ENCODE measurements around the gene EFCAB11. TPM values are rescaled to one million over a fixed set of nuclear protein-coding genes. Genes with fewer than 3 reads are reported as not detected.

Gene EFCAB11
- total RNA-seq, 1 experiment from 2014 or later: 14.3 TPM

- no peak for DNase-seq (ENCODE audit: low spot score)
These were observed 140.4 kb downstream of the EFCAB11 start for GRCh38 chr14:89814126-89814525.

DNA sequence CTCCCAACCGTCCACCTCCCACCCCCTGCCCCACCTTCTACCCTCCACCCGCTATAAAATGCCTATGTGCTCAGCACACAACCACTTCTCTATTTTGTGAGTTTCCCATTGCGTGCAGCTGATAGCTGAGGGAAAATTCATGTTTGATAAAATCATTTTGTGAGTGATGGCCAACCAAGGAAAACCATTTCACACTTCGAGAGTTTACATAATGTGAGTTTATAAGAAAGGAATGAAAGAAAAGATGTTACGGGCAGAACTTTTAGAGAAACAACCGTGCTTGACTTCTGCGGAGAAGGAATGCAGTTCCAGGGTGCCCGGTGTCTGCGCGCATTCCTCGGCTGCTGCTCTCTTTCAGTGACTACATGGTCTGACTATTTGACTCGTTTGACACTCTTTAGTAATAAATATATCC, 140.9 kb downstream of the EFCAB11 start:
- DNase-seq (ENCODE audit: low spot score): no peak

DNA sequence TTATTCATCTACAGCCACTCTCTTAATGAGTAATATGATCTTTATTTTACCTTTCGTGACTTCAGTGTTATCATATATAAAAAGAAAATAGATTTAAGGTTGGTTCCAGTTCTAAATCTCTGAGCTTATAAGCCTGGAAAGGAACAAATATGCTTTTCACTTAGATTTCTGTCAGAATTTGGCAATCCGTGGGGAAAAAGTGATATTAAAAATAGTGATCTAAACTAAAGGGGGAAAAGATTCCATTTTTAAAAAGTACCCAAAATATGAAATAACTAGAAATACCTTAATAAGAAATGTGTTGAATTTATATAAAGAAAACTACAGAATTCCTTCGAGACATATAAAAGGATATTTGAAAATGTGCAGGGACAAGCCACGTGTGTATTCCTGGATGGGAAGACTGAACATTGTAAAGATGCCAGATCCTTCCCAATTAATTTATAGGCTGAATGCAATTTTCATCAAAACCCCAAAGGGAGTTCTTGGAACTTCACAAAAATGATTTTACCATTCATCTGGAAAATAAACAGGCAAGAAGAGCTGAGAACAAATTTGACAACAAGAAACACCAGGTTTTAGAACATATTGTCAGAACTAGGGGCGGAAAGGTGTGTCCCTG, 142.5 kb downstream of the EFCAB11 start:
- DNase-seq (ENCODE audit: low spot score): no peak

- DNase-seq (ENCODE audit: low spot score): no peak
These were observed 144.4 kb downstream of the EFCAB11 start for GRCh38 chr14:89810101-89810500.

DNA sequence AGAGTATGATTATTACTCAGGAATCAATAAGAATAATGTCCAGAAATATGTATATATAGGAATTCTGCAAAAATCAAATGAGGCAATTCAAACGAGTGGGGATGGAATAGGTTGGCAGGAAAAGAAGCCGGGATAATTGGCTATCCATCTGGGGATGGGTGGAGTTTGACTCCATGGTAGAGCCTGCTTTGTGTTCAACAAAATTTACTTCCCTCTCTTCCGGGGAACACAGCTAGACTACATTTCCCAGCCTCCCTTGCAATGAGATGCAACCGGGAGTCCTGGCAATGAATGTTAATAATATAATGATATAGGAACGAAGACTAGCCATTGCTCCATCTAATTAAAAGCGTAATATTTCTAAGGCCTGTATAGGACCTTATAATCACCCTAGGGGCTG, 146.6 kb downstream of the EFCAB11 start:
- no peak for DNase-seq (ENCODE audit: low spot score)

DNA sequence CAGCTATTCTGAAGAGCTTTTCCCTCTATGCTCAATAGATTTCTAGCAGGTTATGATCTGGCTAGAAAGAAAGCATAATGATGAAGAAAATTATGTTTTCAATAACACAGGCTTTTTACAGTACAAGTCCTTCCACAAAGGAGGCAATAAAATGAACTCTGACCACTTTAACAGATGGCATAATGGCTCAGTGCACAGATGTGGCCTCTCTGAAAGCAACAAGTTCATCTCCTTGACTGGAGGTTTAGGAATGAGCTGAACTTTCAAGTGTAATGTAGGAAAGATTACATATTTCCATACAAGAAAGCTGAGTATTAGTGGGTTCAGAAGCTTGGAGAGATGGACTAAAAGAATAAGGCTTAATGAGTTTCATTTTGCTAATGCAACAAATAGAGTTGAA, 147.4 kb downstream of the EFCAB11 start:
- DNase-seq (ENCODE audit: low spot score): no peak

- DNase-seq (ENCODE audit: low spot score): no peak
These were observed 148.1 kb downstream of the EFCAB11 start for GRCh38 chr14:89806451-89806850.

- no peak for DNase-seq (ENCODE audit: low spot score)
These were observed 149.0 kb downstream of the EFCAB11 start for GRCh38 chr14:89805501-89805900.

DNA sequence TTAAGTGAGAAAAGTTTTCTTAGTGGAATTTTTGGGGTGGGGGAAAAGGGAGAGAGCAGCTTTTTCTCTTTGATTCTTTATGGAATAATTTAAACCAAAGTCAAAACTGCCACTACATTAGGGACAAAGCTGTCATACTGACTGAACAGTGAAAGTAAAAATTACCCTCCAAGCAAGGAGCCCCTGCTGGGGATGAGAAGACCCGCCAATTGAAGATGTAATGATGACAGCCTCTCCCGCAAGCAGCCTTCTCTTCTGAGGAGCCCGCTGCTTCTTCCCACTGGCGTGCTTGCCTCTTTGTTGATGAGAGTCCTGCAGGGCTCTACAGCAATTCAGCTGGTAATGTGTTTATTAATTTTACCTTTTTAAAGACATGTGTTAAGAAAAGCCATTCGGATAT, 151.0 kb downstream of the EFCAB11 start:
- no peak for DNase-seq (ENCODE audit: low spot score)

DNA sequence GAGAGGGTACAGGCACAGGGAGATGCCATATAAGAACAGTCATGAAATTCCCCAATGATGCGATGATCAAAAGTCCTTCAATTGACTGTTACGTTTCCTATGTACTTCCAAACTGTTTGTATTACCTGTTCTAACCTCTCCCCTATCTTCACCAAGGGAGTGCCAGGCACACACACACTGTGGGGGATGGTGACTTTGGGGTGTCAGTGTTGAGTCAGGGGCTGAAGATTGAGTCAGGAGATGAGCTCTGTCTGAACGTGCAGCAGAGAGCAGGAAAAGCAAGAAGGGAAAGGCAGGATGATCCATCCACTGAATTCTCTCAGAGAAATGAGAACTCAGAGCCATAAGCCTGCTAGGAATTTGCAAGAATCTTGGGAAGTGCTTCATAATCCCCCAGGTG, 153.4 kb downstream of the EFCAB11 start:
- no peak for DNase-seq (ENCODE audit: low spot score)

- no peak for DNase-seq (ENCODE audit: low spot score)
These were observed 156.2 kb downstream of the EFCAB11 start for GRCh38 chr14:89798212-89798773.

DNA sequence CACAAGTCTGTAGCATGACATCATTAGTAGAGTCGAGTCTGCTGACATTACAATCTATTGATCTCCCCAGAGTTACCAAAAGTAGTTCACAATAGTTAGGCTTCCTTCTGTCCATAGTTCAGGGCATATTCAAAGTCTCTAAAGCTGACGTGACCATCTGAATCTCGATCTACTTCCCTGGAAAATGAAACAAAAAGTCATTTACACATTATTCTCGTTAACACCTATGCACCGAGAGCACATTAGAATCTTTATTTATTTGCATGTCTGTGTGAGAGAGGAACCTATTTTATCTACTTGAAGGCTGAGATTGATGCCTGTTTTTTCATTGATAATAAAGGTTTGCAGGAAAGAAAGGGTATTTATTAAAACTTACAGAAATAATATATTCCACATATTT, 157.4 kb downstream of the EFCAB11 start:
- DNase-seq (ENCODE audit: low spot score): no peak

DNA sequence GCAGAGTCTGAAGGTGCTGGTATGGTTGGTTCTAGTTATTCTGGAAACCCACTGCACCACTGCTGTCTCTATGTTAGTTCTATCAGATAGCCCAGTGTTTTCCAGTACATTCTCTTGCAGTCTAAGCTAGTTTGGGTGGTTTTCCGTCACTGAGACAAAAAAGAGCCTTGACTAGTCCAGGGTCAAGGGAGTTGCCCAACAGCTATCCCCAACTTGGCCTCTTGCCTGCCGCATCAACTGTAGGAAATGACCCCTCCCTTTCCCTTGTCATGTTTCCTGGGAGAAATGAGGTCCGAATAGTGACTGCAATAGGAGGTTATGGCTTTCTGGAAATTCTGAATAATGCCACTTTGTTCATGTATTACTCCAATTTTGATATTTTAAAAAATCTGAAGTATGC, 160.4 kb downstream of the EFCAB11 start:
- no peak for DNase-seq (ENCODE audit: low spot score)

DNA sequence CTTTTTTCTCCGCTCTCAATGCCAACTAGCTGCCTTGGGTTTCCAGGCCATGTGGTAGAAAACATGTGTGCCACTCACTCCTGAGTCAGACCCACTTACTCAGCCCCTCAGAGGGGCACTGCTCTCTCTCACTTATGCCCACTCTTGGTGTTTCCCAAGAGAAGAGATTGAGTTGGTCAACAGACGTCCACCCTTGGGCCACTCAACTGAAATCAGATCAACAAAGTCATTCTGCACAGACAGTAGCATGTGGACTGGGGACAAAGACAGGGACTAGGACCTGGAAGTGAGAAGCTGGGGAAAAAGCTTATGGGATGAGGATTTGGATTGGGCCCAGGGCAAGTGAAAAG, 161.2 kb downstream of the EFCAB11 start:
- no peak for DNase-seq (ENCODE audit: low spot score)

- no peak for DNase-seq (ENCODE audit: low spot score)
These were observed 161.8 kb downstream of the EFCAB11 start for GRCh38 chr14:89792489-89793366.

GRCh38 chr14:89787525-89787924, 167.0 kb downstream of the EFCAB11 start:
- peak; percentile 23 for DNase-seq (ENCODE audit: low spot score)

GRCh38 chr14:89781046-89781445, 173.5 kb downstream of the EFCAB11 start:
- no peak for DNase-seq (ENCODE audit: low spot score)

DNA sequence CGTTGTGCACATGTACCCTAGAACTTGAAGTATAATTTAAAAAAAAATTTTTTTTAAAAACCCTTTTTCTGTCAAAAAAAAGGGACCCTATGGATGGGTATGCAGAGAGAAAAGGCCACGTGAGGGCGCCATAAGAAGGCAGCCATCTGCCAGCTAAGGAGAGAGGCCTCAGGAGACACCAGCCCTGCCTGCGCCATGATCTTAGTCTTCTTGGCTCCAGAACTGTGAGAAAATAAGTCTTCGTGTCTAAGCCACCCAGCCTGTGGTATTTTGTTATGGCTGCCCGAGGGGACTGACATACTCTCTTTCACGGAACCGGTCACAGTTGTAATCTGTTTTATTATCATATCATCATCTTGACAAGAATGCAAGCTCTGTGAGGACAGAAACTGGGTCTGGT, 174.8 kb downstream of the EFCAB11 start:
- DNase-seq (ENCODE audit: low spot score): no peak

- no peak for DNase-seq (ENCODE audit: low spot score)
These were observed 178.6 kb downstream of the EFCAB11 start for GRCh38 chr14:89775946-89776345.

- no peak for DNase-seq (ENCODE audit: low spot score)
These were observed 179.4 kb downstream of the EFCAB11 start for GRCh38 chr14:89775151-89775550.

GRCh38 chr14:89773644-89774316, 180.8 kb downstream of the EFCAB11 start:
- peak; percentile 87 for DNase-seq (ENCODE audit: low spot score)

- no peak for DNase-seq (ENCODE audit: low spot score)
These were observed 181.4 kb downstream of the EFCAB11 start for GRCh38 chr14:89773151-89773550.

DNA sequence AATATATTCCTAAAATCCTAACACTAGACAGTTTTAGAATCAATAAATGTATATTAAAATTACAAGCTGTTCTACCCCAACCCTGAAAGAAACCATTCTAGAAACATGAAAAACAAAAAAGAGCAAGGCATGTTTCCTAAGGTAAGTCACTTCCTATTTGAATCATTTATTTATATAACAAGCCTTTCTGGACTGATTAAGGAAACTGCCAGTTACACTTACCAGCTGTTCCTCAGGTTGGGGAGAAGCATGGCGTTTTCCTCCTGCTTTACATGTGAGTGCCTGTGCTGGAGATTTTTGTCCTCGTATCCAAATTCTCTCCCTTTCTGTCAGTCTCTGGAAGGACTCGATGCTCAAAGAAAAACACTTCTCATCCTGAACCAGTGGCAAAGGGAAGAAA, 183.3 kb downstream of the EFCAB11 start:
- peak; percentile 71 for DNase-seq (ENCODE audit: low spot score)

All from H4 (cell line).